GM12892 (cell line): ENCODE data around the gene IL21R.

Experiments used
- DNase-seq: peaks from one replicate; pipeline ENCODE4 v3.0.0; 2011; ENCODE audit not compliant: insufficient read length
- FAIRE-seq: peaks from 2 replicates; lab custom pipeline; 2011; peaks lifted over from hg19 to GRCh38; lab: Jason Lieb, UNC
- POLR2A ChIP-seq: IDR thresholded peaks from 2 replicates; pipeline ENCODE4 v1.6.1; 2011; ENCODE audit warnings: low read depth, low read length, control low read depth
- POLR2AphosphoS5 ChIP-seq: IDR thresholded peaks from 2 replicates; pipeline ENCODE4 v1.6.1; 2011; ENCODE audit warnings: low read depth, low read length, control low read depth
- TAF1 ChIP-seq: IDR thresholded peaks from 2 replicates; pipeline ENCODE4 v1.6.1; 2011; ENCODE audit warnings: low read depth, mild to moderate bottlenecking, control low read depth, low read length, borderline replicate concordance

The IL21R gene

GRCh38 chr16:27498031-27498825 lies 96.3 kb downstream of the IL21R start:
- FAIRE-seq (no peak), DNase-seq (no peak)
- no peak for TF ChIP-seq POLR2AphosphoS5
- TF ChIP-seq TAF1, result no peak
- no peak for TF ChIP-seq POLR2A

- no peak for TF ChIP-seq POLR2AphosphoS5
- no peak for TF ChIP-seq POLR2A
- no peak for TF ChIP-seq TAF1
- no peak for DNase-seq
- FAIRE-seq, result no peak
Measured at GRCh38 chr16:27498916-27499658, 97.1 kb downstream of the IL21R start.

- FAIRE-seq (no peak), DNase-seq (no peak)
- TF ChIP-seq POLR2AphosphoS5, result no peak
- TF ChIP-seq TAF1, result no peak
- TF ChIP-seq POLR2A, result no peak
Measured at GRCh38 chr16:27499659-27500055, 97.7 kb downstream of the IL21R start.

- TF ChIP-seq TAF1 (no peak), POLR2A (no peak), POLR2AphosphoS5 (no peak)
- DNase-seq (no peak), FAIRE-seq (no peak)
Measured at GRCh38 chr16:27500801-27501200, 98.8 kb downstream of the IL21R start.
